Activated CD8-positive, alpha-beta memory T cell treated with anti-CD3 and anti-CD28 coated beads for 4 hours (primary cell): Measurements from ENCODE around the gene VGLL4.

Source experiments
- DNase-seq, 2 donors: peaks; one replicate each; pipeline ENCODE4 v3.0.0-alpha.2; 2020; ENCODE audit warnings: low read depth in 2 of 2

The VGLL4 gene

DNA sequence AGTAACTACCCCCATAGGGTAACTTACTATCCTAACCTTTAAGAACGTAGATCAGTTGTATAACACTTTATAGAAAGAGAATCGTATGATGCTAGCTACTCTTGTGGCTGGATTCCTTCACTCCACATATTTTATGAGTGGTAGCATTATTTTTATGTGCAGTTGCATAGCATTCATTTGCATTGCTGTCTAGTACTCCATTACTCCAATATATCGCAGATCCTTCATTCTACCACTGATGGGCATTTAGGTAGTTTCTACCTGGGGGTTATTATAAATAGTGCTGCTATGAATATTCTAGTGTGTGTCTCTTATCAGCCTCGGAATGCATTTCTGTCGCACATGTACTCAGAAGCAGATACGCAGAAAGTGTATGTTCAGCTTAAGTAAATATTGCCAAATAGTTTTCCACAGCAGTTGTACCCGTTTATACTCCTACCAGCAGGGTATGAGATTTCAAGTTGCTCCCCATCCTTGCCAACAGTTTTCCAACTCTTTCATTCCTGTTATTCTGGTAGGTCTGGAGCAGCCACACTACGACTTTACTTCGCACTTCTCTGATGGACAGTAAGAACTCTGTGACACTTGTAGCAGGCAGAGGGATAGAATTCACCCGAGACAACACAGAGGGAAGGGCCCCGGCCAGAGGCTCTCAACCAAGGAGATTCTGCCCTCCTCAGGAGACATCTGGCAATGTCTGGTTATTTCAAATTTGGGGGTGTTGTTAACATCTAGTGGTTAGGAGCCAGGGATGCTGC is 9.8 kb upstream of the VGLL4 start:
- DNase-seq, result no peak

DNA sequence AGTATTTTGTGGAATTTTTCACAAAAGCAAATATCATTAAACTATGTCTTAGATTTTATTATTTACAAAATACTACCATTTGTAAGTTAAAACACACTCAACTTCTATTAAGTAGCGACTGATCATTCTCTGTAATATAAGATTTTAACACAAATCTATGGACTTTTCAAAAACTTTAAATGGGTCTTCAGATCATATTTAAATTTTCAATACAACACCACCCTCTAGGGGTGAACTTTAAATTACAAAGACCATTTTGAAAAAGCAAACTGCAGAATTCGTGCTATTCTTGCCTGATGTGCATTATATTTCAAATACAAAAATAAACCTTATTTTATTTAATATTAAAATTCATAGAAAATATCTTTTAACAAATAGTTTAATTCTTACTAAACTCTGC is 8.2 kb upstream of the VGLL4 start:
- DNase-seq, result no peak

DNA sequence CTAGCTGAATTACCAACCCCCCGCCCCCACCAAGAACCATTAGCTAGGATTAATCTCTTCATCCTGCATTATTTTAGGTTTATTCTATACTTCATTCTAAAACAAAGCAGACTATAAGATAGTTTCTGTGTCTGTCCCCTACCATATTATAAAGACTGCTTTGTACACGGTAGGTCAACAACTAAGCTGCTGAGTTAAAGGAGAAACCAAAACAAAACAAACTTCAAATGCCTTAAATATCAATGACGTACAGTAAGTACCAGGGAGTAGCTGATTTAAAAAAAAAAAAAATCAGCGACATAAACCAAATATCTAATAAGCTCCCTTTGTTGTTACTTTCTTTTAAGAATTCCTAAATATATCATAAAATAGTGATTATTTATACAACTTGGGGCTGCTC is 7.8 kb upstream of the VGLL4 start:
- DNase-seq, result no peak

DNA sequence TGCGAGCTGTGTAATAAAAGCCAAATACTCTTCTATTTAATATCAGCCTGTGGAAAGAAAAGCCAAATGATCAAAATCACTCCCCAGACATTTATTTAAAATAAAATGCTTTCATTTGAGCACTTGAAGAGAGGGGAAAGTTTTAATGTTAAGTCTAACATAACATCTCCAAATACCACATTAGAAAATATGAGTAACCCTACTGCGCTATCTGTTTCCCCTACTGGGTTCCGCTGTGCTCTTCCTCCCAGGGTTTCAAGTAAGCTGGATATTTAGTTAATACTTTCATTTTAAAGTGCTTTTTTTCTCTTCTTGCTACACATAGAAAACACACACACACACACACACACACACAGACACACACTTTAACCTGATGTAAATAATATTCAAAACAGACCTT is 6.7 kb upstream of the VGLL4 start:
- no peak for DNase-seq

DNA sequence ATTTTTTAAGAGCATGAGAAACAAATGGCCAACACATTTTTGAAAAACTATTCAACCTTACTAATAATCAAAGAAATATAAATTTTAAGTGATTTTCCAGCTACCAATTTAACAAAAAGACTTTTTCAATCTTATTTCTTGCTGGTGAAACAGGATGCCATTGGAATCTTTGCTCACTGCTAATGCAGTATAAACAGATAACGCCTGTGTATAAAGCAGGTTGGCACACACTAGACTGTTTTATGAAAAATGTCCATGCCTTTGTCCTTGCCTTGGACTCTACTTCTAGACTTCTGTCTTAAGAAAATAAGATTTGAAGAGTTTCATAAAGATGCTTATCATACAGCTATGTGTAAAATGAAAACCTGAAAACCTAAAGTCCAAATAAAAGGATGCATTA is 5.0 kb upstream of the VGLL4 start:
- DNase-seq, result no peak

DNA sequence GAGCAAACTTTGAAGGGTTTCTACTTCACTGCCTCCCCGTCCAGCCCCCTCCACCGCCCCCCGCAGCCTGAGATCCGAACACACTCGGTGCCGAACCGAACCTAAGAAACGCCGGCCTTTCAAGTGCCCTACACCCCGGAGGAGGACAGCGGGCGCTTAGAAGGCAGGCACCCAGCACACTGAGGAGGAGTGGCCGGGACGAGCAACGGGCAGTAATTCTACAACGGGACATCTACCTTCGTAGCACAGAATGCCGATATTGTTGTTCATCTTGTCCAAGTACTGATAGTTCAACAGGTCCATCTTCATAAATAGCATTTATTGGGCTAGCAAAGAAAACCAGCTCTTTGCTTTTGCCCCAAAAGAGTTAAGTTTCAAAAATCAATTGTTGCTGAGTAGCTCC is 513 bp downstream of the VGLL4 start:
- DNase-seq, result no peak

DNA sequence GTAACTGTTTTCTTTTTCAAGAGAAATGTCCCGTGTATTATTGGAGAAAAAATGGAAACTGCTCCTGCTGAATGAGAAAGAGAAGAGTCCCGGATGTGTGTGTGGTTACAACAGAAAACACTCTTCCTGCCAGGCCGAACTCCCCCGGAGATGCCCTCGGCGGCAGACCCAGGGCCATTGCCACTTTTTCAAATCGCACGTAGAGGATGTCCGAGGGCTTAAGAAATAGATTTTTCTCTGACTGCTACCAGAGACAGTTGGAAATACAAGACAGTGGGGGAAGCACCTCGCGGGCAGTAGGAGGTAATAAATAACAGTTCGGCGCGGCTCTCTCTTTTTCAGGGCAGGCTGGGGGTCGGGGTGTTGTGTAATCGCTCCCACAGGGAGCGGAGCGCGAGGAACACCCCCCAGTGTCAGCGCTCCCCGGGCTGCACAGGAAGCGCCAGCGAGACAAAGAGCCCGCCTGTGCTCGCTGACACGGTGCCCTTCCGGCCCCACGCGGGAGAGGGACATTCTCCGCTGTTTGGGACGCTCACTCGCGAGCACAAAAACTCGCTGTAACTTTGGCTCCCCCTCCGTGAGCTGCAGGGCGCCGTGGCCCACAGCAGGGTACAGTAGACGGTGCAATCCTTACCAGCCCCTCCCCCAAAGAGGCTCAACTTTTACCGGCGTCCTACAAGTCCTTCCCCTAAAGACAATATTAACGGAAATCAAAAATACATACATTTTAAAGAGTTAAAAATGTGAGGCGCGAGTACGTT is 1.1 kb downstream of the VGLL4 start:
- peak; percentile 28 to 37 for DNase-seq

DNA sequence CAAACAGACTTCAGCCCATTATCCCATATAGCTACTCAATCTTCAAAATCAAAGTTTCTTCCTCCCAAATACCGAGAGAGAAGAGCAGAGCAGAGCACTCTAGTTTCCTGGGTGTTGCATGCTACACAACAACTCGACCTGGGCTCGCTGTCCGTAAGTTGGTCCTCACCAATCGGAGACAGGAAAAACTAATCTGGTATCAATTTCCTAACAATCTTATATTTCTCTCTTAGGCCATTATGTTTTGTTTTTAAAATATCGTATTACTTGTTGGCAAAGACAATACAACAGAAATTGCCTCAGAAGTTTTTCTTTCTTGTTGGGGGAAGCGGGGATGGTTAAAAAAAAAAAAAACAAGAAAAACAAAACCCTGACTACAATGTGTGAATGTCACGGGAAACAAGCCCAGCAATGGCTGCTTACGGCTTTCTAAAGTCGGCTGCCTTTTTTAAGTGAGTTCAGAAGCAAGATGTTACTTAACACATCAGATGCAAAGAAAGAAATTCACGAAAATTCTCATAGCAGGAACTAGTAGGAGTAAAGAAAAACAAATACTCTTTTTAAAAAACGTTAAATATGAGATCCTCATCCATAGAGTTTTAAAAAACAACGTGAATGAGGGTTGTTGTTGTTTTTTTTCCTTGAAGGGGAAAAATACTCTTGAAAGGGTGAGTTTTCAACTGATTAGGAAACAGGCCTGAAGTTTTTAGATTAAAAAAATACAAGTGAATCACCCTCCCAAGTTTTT is 1.9 kb downstream of the VGLL4 start:
- no peak for DNase-seq

DNA sequence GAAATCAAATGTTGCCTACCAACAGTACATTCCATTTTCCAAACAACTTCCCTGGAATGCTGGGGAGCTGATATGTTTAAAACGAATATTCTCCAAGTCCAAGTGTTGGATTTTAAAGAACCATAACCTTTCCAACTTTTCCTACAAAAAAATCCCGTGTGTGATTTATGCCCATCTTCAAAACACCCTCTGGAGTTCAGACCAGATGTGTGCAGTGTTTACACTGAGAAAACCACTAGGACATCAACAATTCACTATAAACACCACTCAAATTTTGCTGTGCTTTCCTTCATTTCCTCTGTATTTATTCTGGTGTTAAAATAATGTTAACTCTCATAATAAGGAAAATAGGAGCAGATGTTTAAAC is 2.4 kb downstream of the VGLL4 start:
- DNase-seq, result no peak

DNA sequence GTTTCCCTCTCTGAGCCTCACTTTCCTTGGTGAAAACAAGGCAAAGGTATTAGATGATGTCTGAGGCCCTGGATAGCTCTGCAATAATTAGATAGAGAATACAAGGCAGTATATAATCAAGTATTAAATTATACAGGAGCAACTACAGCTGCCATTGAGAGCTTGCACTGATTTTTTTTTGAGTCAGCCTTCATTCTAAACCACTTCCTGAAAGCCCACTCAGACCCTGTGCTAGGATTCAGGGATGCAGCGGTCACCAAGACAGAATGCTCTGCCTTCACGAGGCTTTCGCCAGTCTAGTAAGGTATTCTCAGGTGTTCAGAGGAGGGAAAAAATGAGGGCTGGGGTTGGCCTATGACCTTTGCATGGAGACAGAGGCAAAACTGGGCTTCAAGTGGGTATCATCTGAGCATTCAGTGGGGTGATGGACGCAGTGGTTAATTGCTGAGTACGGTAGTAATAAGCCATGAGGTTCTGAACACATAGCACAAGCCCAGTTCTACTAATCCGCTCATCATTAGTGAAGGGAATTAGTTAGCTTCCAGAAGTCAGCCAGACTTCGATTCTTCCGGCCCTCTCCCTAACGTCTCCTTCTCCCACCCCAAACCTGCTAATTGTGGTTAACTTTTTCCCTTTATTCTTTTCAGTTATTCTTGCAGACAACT is 3.6 kb downstream of the VGLL4 start:
- no peak for DNase-seq

DNA sequence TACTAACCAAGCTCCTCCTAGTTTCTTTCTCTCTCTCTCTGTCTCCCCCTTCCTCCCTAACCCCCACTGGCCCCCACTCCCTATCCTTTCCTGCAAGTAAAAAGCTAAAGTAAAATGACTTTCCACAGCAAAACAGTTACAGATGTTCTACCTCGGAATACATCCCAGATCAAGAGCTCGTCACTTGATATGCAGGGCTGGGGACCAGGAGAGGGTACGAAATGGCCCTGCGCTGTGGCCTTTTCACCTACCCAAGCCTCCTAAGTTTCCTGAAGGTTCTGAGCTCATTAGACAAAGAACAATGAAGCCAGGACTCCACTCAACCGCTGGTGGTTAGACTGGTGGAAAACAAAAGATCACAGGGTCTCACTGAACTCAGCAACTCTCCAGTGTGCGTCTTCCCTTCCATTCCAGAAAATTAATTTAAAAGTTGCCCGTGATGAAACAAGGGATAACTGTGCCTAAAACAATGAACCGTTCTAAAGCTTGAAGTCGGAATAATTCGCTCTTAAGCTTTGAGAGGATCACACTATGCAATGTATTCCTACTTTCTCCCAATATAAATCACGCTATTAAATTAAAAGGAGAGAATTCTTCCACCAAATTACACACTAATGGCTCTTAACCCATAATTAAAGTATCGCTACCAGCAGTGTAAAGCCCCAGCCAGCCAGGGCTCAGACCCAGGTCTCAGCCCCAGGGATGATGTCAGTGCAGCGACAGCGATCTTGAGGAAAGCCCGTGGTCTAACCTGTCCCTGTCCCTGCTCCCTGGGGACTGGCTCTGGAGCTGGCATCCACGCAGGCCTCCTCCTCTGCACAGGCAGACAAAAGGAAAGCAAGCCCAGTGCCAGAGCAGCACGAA is 5.0 kb downstream of the VGLL4 start:
- DNase-seq, result no peak

DNA sequence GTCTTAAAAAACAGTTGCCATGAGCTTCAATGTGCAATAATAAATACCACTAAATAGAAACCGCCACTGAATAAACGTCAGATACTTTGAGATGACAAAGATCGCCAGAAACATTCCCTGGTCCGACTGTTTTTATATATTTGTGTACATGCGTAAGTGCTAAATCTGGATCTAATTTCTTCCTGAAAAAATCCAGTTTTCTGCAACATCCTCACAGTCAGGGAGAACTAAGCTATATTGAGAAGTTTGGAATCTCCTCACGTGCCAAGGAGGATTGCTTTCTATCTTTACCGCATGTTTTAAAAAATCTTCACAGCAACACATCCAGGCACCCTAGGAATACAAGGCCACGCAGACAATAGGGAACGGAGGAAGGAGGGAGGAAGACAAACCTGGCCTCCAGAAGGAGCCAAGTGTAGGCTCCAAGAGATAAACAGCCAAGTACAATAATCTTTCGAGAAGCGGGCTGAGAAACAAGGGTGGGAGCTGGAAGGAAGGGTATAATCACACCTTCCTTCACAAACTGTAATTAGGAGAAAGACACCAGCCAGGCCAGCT is 5.7 kb downstream of the VGLL4 start:
- no peak for DNase-seq

DNA sequence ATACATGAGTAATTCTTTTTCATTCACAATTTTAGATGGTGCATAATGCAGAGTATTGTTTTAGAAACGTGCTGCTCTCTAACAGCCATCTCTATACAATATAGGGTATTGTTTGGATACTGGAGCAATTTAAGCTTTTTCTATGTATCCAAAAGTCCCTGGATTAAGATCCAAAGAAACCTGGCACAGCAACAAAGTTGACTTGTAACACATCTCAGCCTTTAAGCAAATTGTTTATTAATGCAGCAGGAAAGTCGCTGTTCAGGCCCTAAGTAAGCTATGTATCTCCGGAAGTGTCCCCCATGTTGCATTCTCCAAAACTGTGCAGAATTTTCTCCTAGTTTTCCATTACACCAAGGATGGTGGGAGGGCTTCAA is 7.3 kb downstream of the VGLL4 start:
- no peak for DNase-seq

DNA sequence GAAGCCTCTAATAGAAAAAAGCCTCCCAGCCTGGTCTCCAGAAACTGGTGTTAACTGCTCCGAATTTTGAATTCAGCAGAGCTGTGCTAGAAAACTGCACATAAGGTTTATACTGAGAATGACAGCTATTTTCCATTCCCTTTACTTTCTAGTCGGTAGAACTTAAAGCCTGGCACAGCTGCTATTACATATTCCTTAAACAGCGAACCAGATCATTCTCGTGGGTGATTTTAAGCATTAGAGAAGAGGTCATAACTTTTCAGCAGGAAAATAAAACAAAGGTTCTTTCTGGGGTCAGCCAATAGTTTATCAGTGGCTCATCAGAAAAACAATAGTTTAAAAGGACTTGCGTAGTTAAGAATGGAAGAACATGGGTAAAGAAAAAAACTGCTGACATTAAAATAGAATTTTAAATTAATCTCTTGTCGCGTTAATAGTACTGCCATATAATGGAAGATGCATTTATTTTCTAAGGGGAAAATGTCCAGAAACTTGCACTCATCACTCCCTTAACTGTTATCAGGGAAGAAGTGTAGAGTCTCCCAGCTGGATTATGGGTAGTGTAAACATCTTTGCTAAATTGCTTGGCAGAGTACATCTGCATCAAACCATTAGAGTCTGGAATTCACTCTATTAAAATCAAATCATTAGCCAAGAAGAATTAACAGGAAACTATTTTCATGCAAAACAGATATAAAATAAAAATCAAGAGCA is 7.9 kb downstream of the VGLL4 start:
- no peak for DNase-seq

DNA sequence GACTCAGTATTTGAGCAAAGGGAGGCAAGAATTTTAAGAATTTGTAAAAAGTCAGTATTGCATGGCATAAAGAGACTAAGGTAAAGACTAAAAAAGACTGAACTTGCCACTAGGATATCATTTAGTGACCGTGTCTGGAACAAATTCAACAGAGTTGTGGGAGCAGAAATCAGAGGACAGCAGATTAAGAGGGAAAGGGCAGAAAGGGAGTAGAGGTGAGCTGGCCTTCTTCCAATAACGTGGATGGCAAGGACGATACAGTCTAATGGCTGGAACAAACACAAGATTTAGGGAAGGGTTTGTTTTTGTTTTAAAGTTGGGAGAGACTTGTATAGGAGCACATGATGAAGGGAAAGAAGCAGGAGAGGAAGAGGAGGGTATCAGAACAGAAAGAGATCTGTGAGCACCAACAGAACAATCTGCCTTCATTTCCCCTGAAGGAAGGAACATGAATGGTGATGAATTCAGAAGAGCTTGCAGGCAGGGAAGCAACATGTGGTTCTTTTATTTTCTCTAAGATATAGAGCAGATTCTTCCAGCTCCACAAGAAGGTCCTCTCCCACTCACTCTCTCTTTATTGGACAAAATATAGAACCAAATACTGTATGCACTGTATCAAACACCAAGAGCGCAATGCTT is 8.6 kb downstream of the VGLL4 start:
- DNase-seq, result no peak

DNA sequence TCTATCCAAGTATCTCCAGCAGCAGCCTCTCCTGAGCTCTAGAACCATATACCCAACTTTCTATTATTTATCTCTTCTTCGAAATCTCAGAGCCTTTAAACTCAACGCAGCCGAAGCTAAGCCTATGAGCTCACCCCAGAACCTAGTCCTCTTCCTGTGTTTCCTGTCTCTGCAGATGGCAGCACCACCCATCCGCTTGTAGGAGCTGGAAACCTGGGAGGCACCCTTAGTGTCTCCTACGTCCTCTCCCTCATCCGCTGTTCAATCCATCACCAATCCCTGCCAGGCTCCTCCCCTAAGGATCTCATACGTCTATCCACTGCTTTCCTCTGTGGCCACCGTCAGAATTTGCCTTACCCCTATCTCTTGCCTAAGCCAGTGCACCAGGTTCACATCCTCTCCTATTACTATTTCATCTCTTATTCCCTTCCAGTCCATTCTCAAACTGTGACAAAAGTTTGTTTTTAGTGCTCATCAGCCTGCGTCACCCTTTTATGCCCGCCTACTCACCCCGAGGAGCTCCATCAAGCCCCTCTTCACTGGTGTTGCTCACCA is 9.6 kb downstream of the VGLL4 start:
- no peak for DNase-seq

DNA sequence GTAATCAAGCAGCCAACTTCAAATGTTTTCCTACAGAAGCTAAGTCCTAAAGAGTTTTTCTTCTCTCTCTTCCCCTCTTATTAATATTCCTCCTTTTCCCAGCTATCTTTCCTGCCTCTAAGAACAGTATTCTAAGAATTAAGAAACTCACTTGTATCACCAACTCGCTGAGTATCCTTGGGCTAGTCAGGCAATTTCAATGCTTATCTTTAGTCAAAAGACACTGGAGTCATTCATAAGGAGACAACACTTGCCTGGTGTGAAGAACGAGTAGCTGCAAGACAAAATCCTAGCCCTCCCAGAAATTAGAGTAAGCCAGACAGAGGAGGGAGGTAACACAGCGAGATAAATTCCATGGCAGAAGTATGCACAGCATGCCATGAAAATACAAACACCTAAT is 10.7 kb downstream of the VGLL4 start:
- no peak for DNase-seq

DNA sequence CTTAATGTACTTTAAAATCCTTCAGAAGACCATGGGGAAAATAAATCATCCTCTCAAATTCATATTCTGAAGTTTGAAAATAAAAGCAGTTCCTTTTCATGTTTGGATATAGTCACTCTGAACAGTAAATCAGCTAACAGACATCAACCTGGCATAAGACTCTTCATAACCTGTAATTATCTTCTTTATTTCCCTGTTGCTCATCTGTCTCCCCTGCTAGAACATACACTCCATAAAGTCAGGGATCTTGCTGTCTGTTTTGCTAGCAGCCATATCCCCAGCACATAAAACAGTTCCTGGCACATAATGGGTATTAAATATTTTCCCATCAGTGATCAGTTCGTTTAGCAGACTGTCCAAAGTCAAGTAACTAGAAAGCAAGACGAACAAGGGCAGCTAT is 11.2 kb downstream of the VGLL4 start:
- no peak for DNase-seq

DNA sequence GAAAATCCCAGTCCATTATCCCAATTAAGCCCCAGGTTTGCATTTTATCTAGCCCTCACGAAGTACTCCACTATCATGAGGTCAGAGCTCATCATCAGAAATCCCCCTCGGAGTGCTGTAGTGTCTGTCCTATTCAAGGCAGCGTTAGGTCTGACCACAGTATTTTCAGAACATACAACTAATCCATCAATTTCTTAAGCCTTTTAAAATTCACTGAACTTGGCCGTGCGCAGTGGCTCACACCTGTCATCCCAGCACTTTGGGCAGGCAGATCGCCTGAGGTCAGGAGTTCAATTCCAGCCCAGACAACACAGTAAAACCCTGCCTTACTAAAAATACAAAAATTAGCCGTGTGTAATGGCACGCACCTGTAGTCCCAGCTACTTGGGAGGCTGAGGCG is 11.9 kb downstream of the VGLL4 start:
- DNase-seq, result no peak

DNA sequence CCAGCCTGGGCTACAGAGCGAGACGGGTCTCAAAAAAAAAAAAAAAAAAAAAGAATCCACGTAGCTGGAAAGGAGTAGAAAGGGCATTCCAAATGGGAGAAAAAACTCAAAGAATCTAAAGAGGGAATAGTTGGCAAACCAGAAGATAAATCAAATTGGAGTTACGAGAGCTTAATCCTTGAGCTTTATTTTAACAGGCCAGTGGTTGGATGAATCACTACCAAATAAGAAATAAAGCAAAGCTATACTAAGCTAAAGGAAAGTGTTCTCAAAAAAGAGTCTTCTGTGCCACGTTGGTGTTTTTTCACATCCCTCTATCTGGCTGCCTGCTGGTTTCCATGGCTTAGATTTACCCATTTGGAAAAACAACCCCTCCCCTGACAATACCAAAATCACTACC is 14.0 kb downstream of the VGLL4 start:
- DNase-seq, result no peak
